Erythroblast (primary cell): Measurements from ENCODE around the gene ALDH1B1.

ENCODE experiments used
- DNase-seq, 2 experiments: peaks; one replicate each; lab custom pipeline; 2025; lab: John Stamatoyannopoulos, UW
- GATA1 ChIP-seq: IDR thresholded peaks from 2 replicates; pipeline ENCODE4 v1.6.1; 2011; ENCODE audit warnings: low read depth, mild to moderate bottlenecking, control low read depth, low read length, moderate library complexity
- POLR2A ChIP-seq: IDR thresholded peaks from 2 replicates; pipeline ENCODE4 v1.6.1; 2011; ENCODE audit warnings: mild to moderate bottlenecking, low read length

The ALDH1B1 gene

GRCh38 chr9:38401994-38402393, 9.5 kb downstream of the ALDH1B1 start:
- DNase-seq, result no peak
- TF ChIP-seq GATA1 (no peak), POLR2A (no peak)

- TF ChIP-seq POLR2A (no peak), GATA1 (no peak)
- DNase-seq, result no peak
These were observed 11.8 kb downstream of the ALDH1B1 start for GRCh38 chr9:38404314-38404713.

- no peak for TF ChIP-seq GATA1
- TF ChIP-seq POLR2A, result no peak
- no peak for DNase-seq
These were observed 13.3 kb downstream of the ALDH1B1 start for GRCh38 chr9:38405785-38406184.

GRCh38 chr9:38406476-38407186, 14.1 kb downstream of the ALDH1B1 start:
- no peak for DNase-seq
- no peak for TF ChIP-seq POLR2A
- no peak for TF ChIP-seq GATA1

DNA sequence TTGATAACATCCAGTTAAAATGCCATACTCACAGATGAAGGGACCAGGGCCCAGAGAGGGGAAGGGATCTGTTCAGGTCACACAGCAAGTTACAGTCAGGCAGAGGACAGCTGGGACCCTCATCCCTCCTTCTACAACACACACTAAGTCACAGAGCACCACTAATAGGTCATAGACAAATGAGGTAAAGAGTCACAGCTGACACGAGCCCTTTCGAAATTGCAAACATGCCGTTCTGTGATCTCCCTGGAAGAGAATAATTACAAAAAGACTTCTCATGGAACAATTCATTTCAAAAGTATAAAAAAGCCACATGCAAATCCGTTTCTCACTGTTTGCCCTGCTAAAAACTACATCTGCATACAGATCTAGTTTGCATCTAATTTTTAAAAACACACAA, 16.2 kb downstream of the ALDH1B1 start:
- no peak for TF ChIP-seq GATA1
- no peak for TF ChIP-seq POLR2A
- no peak for DNase-seq

DNA sequence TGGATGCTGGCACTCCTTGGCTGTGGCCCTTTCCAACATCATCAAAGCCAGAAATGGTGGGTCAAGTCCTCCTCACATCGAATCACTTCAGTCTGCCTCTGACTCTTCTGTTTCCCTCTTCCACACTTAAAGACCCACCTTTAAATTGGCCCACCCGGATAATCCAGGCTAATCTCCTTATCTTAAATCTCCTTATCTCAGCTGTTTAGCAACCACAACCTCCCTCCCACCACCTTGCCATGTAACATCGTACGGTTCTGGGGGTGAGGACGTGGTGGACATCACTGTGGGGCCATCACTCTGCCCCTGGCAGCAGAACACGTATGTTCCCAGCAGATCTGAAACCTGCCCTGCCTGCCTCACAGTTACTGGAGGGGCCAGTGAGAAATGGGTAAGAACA, 20.2 kb downstream of the ALDH1B1 start:
- TF ChIP-seq GATA1 (no peak), POLR2A (no peak)
- no peak for DNase-seq

DNA sequence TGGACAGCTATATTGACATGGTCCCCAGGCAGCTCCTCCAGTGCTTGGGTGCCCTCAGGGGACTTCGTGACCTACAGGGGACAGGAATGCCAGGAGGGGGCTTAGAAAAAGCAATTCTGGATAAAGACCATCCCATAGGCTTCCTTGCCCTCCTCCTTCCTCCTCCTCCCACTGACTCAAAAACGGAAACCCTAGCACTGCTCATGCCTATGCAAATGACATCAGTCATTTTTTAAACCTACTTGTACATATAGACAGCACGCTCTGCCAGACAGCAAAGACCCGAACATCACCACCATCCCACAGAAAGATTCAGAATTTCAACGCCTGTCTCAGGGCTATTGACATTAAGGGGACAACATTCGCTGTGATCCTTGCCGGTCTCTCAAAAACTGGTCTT, 20.8 kb downstream of the ALDH1B1 start:
- TF ChIP-seq POLR2A (no peak), GATA1 (no peak)
- DNase-seq, result no peak

DNA sequence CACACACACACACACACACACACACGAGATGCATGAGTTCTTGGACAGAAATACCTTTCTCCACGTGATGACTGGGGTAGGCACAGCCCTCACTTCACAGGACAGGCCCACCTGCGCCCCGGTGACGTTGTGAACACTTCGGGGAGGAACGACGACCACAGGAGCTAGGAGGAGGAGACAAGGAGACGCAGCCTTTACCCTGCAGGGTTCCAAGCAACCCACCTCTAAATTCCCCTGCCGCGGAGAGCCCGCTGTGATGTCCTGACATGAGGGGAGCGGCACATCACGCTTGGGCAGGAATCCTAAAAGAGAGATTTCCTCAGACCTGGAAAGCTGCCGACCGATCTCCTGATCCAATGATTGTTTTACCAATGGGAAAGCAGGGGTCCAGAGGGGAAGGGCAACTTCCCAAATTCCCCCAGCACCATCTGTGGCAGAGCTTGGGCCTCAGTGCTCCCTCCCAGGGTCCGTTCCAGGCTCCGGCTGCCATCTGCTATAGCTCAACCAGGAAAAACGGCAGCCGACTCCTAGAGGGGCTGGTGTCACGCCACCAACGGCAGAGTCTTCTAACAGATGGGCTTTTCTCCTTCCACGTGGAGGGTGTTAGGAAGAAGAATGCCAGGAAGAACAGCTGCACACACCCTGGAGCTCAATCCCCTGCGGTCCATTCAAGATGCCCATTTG, 21.7 kb downstream of the ALDH1B1 start:
- TF ChIP-seq GATA1 (no peak), POLR2A (no peak)
- no peak for DNase-seq

DNA sequence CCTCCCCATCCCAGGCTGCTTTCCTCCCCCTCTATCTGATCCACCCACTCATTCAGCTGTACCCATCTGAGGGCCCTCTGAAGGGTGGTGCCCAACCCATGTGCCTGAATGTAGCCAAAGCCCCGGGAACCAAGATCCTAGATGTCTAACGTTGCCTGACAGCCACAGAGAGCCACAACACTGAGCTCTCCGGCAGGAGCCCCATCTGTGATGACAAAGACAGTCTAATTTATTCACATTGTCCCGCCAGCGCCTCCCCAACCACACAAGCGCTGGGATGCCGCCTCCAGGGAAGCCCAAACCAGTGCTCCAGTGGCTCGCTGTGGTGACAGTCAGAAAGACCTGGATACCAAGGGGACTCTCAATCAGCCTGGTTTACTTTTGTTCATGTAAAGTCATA, 23.4 kb downstream of the ALDH1B1 start:
- TF ChIP-seq POLR2A, result no peak
- TF ChIP-seq GATA1, result no peak
- DNase-seq, result no peak

DNA sequence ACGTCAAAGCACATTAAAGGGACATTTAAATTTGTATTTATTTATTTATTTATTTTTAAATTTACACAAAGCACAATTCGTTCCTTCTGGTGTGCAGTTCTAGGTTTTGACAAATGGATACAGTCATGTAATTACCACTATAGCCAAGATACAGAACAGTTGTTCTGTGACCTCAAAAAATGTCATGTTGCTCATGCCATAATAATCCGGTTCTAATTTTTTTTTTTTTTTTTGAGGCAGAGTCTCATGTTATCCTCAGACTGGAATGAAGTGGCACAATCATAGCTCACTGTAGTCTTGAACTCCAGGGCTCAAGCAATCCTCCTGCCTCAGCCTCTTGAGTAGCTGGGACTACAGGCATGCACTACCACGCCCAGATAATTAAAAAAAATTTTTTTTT, 24.0 kb downstream of the ALDH1B1 start:
- no peak for DNase-seq
- no peak for TF ChIP-seq GATA1
- no peak for TF ChIP-seq POLR2A

DNA sequence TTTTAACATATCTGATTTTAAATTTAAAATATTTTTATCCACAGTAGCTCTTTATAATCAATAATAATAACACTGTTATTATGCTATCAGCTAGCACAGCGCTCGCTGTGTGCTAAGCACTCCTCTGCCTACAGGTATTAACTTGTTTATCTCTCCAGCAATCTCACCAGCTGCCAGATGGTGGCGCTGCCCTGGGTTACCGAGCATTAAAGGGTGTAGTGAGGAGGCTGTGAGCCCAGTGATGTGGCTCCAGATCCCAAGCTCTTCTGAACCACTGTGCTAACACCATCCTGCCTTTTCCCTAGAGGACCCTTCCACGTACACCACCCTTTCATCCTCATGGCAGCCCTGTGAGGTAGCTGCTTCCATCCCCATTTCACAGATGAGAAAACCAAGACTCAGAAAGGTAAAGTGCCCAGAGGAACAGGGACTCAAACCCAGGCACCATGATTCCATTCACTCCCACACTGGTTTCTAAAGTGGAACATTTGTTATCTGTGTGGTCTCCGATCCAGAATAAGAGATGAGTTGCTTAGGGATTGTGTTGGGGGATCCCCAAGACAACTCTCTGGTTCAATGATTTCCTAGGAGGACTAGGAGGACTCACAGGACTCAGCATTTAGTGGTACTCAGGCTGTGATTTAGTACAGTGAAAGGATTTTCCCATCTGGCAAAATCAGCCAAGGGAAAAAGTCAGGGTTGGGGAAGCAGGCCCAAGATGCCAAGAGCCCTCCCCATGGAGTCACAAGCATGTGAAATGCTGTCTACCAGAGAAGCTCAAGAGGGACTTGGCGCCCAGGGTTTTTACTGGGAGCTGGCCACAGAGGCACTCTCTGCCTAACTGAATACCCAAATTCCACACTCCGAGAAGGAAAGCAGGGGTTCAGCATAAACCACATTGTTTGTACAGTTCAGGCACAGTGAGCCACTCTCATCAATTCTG, 24.8 kb downstream of the ALDH1B1 start:
- TF ChIP-seq GATA1 (no peak), POLR2A (no peak)

DNA sequence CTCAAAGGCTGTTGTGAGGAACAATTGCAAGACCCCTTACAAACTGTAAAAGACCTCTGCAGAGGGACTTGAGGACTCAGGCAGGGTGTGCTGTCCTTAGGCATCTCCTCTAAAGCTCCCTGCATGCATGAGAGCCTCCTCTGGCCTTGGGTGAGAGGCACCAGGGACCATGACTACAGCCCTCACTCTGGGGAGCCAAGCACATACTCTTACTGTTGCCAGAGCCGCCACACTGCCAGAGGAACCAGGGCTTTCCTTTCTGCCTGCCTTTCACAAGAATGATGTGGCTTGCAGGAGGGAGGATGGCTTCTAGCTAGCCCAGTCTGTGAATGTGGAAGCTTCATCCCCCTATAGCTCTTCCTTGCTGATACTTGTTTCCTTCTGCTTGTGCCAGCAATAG, 25.9 kb downstream of the ALDH1B1 start:
- no peak for TF ChIP-seq GATA1
- TF ChIP-seq POLR2A, result no peak
- DNase-seq, result no peak

More for the DNA sequence above, 24.8 kb downstream of the ALDH1B1 start:
- DNase-seq, result peak; percentile 46 to 65

DNA sequence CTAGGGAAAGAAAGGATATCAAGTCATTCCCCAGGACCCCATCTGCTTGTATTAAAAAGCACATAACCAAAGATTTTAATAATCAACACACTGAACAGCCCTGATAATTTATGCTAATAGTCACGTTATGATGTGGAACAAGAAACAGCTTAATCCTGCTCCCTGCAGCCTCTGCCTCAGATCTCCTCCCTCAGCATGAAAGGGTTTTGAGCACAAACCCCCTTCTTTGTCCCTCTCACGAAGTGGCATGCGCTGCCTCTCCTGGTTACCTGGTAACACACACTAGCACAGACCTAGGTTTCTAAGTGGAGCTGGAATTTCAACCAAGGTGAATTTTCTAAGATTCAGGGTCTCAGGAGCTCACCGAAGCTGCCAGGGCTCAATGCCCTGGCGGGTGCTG, 26.7 kb downstream of the ALDH1B1 start:
- TF ChIP-seq GATA1 (no peak), POLR2A (no peak)
- no peak for DNase-seq

DNA sequence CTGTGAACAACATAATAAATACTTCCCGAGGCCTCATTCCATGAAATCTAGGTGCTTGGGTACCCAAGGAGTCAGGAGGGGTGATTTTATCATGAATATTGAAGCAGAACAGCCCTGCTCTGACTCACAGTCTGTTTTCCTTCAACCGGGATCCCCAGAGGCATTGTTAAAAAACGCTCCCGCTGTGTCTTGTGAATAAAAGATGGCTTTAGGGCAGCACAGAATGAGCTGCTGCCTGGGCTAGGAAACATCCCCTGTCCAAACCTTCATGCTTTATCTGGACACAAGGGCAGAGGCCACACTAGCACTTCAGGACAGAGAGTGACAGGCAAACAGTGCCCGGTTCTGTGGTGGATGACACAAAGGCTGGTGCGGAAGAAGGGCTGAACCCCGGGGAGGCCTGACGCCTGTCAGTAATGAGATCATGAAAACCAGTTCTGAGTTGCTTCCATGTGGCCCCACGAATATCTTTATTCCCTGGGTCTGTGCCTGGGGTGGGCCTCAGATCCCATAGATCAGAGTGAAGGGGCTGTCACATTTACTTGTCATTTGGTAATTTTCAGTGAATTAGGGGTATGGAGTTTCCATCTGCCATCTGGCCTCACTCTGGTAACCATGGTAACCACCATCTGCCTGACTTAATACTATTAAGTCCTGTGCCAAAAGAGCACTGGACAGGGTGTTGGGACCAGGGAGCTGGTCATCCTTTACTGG, 29.2 kb downstream of the ALDH1B1 start:
- TF ChIP-seq GATA1 (no peak), POLR2A (no peak)
- no peak for DNase-seq
